Mesothelial cell of epicardium (in vitro differentiated cells): ENCODE measurements around the gene TENM4. TPM values are rescaled to one million over a fixed set of nuclear protein-coding genes. Genes with fewer than 3 reads are reported as not detected.

Experiments used
- DNase-seq, 2 experiments: peaks; one replicate each; pipeline ENCODE4 v3.0.0; 2021; ENCODE audit warnings: low spot score in 2 of 2; ENCODE audit not compliant: unreplicated experiment in 2 of 2
- H3K27ac Mint-ChIP-seq: 2 replicates; pipeline ENCODE4 v1.8.0; 2021; ENCODE audit warnings: mixed read lengths
- H3K27me3 Mint-ChIP-seq: 2 replicates; pipeline ENCODE4 v1.8.0; 2021; ENCODE audit warnings: low read depth, mixed read lengths
- H3K36me3 Mint-ChIP-seq: 2 replicates; pipeline ENCODE4 v1.8.0; 2021; ENCODE audit warnings: mixed read lengths
- H3K4me1 Mint-ChIP-seq: 2 replicates; pipeline ENCODE4 v1.8.0; 2021; ENCODE audit warnings: mixed read lengths
- H3K4me3 Mint-ChIP-seq: 2 replicates; pipeline ENCODE4 v1.8.0; 2021; ENCODE audit warnings: mild to moderate bottlenecking, moderate library complexity, mixed read lengths
- H3K9me3 Mint-ChIP-seq: 2 replicates; pipeline ENCODE4 v1.8.0; 2021; ENCODE audit warnings: mixed read lengths
- total RNA-seq: library from RNA; stranded (reverse); gene quantifications from 3 replicates; pipeline ENCODE4 v1.2.1, GENCODE V29; 2021
- TF ChIP-seq, protein P1 (sequence below): fragments of 200-600 bp; sonication (generic); IDR thresholded peaks from one replicate; pipeline ENCODE4 v1.5.0; 2021; ENCODE audit warnings: antibody characterized with exemption; ENCODE audit not compliant: unreplicated experiment

TENM4 gene
- total RNA-seq, 1 donor from 2014 or later, result 187 TPM

DNA sequence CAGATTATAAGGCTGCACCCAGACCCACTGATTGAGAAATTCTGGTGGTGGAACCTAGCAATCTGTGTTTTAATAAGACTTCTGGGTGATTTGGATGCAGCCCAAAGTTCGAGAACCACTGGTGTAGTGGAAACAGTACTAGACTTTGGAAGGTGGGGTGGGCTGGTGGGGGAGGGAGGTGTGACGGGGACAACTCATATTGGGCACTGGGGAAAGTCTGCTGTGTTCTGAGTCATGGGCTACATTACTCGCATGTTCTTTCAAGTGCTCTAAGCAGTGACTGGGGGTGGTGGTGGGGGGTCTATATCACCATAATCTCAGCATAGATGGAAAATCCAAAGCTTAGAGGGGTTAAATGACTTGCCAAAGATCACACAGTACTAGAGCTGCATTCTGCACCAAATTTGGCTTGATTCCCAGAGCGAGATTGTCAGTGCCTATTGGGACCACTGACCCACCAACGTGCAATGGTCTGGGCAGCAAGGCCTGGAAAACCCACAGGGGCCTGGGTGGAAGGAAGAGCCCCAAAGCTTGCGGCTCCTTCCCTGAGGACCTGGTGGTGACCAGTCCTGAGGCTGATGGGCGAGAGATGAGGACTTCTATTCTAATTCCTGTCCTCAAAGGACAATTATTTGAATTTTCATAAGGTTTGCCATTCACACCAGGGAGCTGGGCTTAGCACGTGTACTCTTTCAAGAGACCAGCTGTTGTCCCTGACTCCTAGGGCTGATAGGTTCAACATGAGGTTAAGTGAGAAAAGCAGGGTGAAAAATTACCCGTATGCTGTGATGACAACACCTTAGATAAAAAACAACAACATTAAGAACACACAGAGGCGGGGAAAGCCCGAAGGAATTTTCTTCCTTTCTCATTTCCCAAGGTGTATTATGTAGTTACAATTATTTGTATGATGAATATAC, 788.6 kb downstream of the TENM4 start:
- Mint-ChIP-seq H3K27ac (no peak overlapping the region), H3K9me3 (no peaks in the 10 kb centered on the region), H3K27me3 (no peaks in the 10 kb centered on the region), H3K4me1 (peaks cover 12% of the 10 kb centered on the region), H3K4me3 (no peak overlapping the region), H3K36me3 (peaks cover 22% of the 10 kb centered on the region)
- TF ChIP-seq, protein P1, sequence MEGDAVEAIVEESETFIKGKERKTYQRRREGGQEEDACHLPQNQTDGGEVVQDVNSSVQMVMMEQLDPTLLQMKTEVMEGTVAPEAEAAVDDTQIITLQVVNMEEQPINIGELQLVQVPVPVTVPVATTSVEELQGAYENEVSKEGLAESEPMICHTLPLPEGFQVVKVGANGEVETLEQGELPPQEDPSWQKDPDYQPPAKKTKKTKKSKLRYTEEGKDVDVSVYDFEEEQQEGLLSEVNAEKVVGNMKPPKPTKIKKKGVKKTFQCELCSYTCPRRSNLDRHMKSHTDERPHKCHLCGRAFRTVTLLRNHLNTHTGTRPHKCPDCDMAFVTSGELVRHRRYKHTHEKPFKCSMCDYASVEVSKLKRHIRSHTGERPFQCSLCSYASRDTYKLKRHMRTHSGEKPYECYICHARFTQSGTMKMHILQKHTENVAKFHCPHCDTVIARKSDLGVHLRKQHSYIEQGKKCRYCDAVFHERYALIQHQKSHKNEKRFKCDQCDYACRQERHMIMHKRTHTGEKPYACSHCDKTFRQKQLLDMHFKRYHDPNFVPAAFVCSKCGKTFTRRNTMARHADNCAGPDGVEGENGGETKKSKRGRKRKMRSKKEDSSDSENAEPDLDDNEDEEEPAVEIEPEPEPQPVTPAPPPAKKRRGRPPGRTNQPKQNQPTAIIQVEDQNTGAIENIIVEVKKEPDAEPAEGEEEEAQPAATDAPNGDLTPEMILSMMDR, result no peak
- no peak for DNase-seq

DNA sequence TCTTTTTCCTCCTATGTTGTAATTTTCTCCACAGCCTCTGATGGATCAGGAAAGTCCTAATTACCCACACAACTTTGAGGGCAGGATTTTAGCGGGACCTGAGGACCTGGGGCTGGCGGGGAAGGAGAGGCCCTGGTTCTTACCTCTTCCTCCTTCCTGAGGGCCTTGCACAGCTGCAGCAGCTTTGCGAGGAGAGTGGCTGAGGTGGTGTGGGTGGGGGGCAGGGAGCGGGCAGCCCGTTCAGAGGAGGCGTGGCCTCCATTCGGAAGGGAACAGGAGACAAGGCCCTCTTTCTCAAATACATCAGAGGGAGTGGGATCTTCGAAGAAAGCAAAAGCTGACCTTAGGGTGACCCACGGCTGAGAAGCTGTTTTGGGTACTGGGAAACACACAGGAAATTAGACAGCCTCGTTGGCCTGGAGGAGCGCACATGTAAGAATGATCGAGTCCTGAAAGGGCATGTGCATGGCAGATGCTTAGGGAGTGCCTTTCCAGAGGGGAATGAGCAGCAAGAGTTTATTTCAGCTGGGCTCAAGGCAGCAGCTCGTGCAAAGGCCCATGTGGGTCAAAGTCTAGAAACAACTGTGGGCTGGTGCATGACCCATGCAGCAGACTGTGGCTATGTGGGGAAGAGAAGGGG, 789.6 kb downstream of the TENM4 start:
- H3K27ac Mint-ChIP-seq, result peak overlapping the region; percentile 52
- H3K27me3 Mint-ChIP-seq, result no peaks in the 10 kb centered on the region
- peaks cover 12% of the 10 kb centered on the region for H3K4me1 Mint-ChIP-seq
- peaks cover 15% of the 10 kb centered on the region for H3K36me3 Mint-ChIP-seq
- no peak overlapping the region for H3K4me3 Mint-ChIP-seq
- H3K9me3 Mint-ChIP-seq, result no peaks in the 10 kb centered on the region
- TF ChIP-seq, protein P1, result no peak
- DNase-seq, result no peak

GRCh38 chr11:78649361-78650215, 791.2 kb downstream of the TENM4 start:
- Mint-ChIP-seq H3K27ac (no peak overlapping the region), H3K9me3 (no peaks in the 10 kb centered on the region), H3K36me3 (peaks cover 5% of the 10 kb centered on the region), H3K27me3 (no peaks in the 10 kb centered on the region), H3K4me3 (no peak overlapping the region), H3K4me1 (peaks cover 13% of the 10 kb centered on the region)
- TF ChIP-seq, protein P1, result no peak
- no peak for DNase-seq

- no peak for DNase-seq
- Mint-ChIP-seq H3K36me3 (peaks cover 2% of the 10 kb centered on the region), H3K27me3 (no peaks in the 10 kb centered on the region), H3K4me3 (no peak overlapping the region), H3K4me1 (peaks cover 13% of the 10 kb centered on the region), H3K9me3 (no peaks in the 10 kb centered on the region), H3K27ac (no peak overlapping the region)
- TF ChIP-seq, protein P1, result no peak
These were observed 792.6 kb downstream of the TENM4 start for GRCh38 chr11:78647986-78648875.
